Erythroblast (primary cell): ENCODE measurements around the gene EIF4E1B.

ENCODE experiments used
- GATA1 ChIP-seq: IDR thresholded peaks from 2 replicates; pipeline ENCODE4 v1.6.1; 2011; ENCODE audit warnings: low read depth, mild to moderate bottlenecking, control low read depth, low read length, moderate library complexity
- POLR2A ChIP-seq: IDR thresholded peaks from 2 replicates; pipeline ENCODE4 v1.6.1; 2011; ENCODE audit warnings: mild to moderate bottlenecking, low read length

- TF ChIP-seq POLR2A: no peak
- TF ChIP-seq GATA1: no peak
These were observed 40.3 kb upstream of the EIF4E1B start for GRCh38 chr5:176590035-176590717.
